ENCODE results near the gene RAB36. TPM values are rescaled to one million over a fixed set of nuclear protein-coding genes. Genes with fewer than 3 reads are reported as not detected.

RAB36 gene
- polyA plus RNA-seq, 1 donor from 2014 or later, result 3.2 TPM

DNA sequence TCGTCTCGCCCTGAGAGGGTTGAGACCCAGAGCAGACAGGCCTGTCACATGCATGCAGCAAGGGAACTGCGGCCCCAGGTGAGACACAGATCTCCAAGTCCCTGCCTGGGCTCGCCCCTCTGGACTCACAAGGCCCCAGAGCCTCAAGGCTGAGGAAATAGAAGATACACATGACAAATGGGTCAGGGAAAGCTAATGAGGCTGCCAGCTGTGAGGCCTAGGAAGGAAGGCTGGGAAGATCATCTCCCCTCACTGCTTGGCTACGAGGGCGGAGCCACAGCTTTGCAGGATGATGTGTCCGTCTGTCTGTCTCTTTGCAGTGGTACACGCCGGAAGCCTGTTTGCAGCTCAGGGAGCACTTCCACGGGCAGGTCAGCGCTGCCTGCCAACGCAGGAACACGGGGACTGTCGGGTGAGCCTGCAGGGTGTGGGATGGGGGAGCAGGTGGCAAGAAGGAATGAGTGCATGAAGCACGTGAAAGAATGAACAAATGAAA is 4.5 kb downstream of the RAB36 start:
- Histone ChIP-seq H3K36me3 (ENCODE audit: insufficient read depth, low read length) (no peaks in the 10 kb centered on the region), H3K9ac (ENCODE audit: low read length) (no peak overlapping the region), H3K9me3 (ENCODE audit: low read length) (no peaks in the 10 kb centered on the region), H3K4me3 (ENCODE audit: low read length) (no peak overlapping the region), H3F3A (ENCODE audit: insufficient read depth, low read length, poor library complexity, severe bottlenecking) (peaks cover under 1% of the 10 kb centered on the region), H3K79me2 (replicated peaks; ENCODE audit: insufficient read depth, low read length) (peaks cover 5% of the 10 kb centered on the region), H3K27ac (ENCODE audit: low read length) (no peak overlapping the region), H3K9me2 (ENCODE audit: insufficient read depth, low read length) (no peaks in the 10 kb centered on the region), H2AFZ (ENCODE audit: low read depth, low read length) (no peak overlapping the region), H3K4me2 (ENCODE audit: low read length) (no peak overlapping the region), H4K20me1 (ENCODE audit: insufficient read depth) (no peaks in the 10 kb centered on the region), H3K27me3 (ENCODE audit: insufficient read depth, low read depth, low read length) (no peaks in the 10 kb centered on the region)
- no peak for TF ChIP-seq TAF1 (IDR thresholded peaks at IDR 0.05; ENCODE audit: low read depth)
- no peak for TF ChIP-seq POLR2AphosphoS5 (IDR thresholded peaks at IDR 0.05)
- no peak for TF ChIP-seq EP300 (conservative IDR thresholded peaks at IDR 0.05; ENCODE audit: poor library complexity, severe bottlenecking)
- TF ChIP-seq MXI1 (conservative IDR thresholded peaks at IDR 0.05; ENCODE audit: poor library complexity, severe bottlenecking), result no peak
- TF ChIP-seq, protein P1, sequence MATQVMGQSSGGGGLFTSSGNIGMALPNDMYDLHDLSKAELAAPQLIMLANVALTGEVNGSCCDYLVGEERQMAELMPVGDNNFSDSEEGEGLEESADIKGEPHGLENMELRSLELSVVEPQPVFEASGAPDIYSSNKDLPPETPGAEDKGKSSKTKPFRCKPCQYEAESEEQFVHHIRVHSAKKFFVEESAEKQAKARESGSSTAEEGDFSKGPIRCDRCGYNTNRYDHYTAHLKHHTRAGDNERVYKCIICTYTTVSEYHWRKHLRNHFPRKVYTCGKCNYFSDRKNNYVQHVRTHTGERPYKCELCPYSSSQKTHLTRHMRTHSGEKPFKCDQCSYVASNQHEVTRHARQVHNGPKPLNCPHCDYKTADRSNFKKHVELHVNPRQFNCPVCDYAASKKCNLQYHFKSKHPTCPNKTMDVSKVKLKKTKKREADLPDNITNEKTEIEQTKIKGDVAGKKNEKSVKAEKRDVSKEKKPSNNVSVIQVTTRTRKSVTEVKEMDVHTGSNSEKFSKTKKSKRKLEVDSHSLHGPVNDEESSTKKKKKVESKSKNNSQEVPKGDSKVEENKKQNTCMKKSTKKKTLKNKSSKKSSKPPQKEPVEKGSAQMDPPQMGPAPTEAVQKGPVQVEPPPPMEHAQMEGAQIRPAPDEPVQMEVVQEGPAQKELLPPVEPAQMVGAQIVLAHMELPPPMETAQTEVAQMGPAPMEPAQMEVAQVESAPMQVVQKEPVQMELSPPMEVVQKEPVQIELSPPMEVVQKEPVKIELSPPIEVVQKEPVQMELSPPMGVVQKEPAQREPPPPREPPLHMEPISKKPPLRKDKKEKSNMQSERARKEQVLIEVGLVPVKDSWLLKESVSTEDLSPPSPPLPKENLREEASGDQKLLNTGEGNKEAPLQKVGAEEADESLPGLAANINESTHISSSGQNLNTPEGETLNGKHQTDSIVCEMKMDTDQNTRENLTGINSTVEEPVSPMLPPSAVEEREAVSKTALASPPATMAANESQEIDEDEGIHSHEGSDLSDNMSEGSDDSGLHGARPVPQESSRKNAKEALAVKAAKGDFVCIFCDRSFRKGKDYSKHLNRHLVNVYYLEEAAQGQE (IDR thresholded peaks at IDR 0.05; ENCODE audit: borderline replicate concordance), result no peak
- TF ChIP-seq SMC3 (conservative IDR thresholded peaks at IDR 0.05; ENCODE audit: poor library complexity), result no peak
- TF ChIP-seq EZH2 (IDR thresholded peaks at IDR 0.05; ENCODE audit: borderline replicate concordance, insufficient read depth, low read length, poor library complexity, severe bottlenecking), result no peak
- no peak for TF ChIP-seq RAD21 (conservative IDR thresholded peaks at IDR 0.05)
- TF ChIP-seq, protein P2, sequence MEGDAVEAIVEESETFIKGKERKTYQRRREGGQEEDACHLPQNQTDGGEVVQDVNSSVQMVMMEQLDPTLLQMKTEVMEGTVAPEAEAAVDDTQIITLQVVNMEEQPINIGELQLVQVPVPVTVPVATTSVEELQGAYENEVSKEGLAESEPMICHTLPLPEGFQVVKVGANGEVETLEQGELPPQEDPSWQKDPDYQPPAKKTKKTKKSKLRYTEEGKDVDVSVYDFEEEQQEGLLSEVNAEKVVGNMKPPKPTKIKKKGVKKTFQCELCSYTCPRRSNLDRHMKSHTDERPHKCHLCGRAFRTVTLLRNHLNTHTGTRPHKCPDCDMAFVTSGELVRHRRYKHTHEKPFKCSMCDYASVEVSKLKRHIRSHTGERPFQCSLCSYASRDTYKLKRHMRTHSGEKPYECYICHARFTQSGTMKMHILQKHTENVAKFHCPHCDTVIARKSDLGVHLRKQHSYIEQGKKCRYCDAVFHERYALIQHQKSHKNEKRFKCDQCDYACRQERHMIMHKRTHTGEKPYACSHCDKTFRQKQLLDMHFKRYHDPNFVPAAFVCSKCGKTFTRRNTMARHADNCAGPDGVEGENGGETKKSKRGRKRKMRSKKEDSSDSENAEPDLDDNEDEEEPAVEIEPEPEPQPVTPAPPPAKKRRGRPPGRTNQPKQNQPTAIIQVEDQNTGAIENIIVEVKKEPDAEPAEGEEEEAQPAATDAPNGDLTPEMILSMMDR (IDR thresholded peaks at IDR 0.05; ENCODE audit: poor library complexity, severe bottlenecking), result no peak

DNA sequence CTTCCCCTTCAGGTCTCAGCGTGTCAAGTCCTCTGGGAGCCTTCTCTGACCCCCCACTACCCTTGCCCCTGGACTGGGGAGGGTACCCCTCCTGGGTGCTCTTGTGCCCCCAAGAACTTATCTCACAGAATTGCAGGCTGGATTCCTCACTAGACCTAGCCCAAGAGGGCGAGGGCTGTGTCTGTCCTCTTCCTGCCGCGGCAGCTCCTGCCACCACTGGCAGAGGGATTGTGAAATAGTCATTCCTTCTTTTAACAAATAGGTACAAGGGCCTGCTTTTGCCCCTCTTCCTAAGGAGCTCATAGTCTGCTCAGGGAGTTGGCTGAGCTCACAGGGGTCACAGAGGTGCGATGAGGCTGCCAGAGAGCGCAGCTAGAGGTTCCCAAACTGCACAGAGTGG is 5.5 kb downstream of the RAB36 start:
- Histone ChIP-seq H3K4me3 (ENCODE audit: low read length) (no peak overlapping the region), H3K4me2 (ENCODE audit: low read length) (no peak overlapping the region), H3K9ac (ENCODE audit: low read length) (no peak overlapping the region), H4K20me1 (ENCODE audit: insufficient read depth) (no peaks in the 10 kb centered on the region), H3K9me3 (ENCODE audit: low read length) (no peaks in the 10 kb centered on the region), H3K27ac (ENCODE audit: low read length) (no peak overlapping the region), H2AFZ (ENCODE audit: low read depth, low read length) (no peak overlapping the region), H3K79me2 (replicated peaks; ENCODE audit: insufficient read depth, low read length) (peaks cover 5% of the 10 kb centered on the region), H3F3A (ENCODE audit: insufficient read depth, low read length, poor library complexity, severe bottlenecking) (no peaks in the 10 kb centered on the region), H3K27me3 (ENCODE audit: insufficient read depth, low read depth, low read length) (no peaks in the 10 kb centered on the region), H3K9me2 (ENCODE audit: insufficient read depth, low read length) (no peaks in the 10 kb centered on the region), H3K36me3 (ENCODE audit: insufficient read depth, low read length) (no peaks in the 10 kb centered on the region)
- TF ChIP-seq SMC3 (conservative IDR thresholded peaks at IDR 0.05; ENCODE audit: poor library complexity) (no peak), MXI1 (conservative IDR thresholded peaks at IDR 0.05; ENCODE audit: poor library complexity, severe bottlenecking) (no peak), TAF1 (IDR thresholded peaks at IDR 0.05; ENCODE audit: low read depth) (no peak)
- TF ChIP-seq, protein P1 (IDR thresholded peaks at IDR 0.05; ENCODE audit: borderline replicate concordance), result no peak

Measured in neural cell (in vitro differentiated cells).